Measurements from ENCODE around the gene TMEM51. TPM values are rescaled to one million over a fixed set of nuclear protein-coding genes. Genes with fewer than 3 reads are reported as not detected.

TMEM51 gene
- total RNA-seq, 1 experiment from 2014 or later, result 21.4 TPM

DNA sequence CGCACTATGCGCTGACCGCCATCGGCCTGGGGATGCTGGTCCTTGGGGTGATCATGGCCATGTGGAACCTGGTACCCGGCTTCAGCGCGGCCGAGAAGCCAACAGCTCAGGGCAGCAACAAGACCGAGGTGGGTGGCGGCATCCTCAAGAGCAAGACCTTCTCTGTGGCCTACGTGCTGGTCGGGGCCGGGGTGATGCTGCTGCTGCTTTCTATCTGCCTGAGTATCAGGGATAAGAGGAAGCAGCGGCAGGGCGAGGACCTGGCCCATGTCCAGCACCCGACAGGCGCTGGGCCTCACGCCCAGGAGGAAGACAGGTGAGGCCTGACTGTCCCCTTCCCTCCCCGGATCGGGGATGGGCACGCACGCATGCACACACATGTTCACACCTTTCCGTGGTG is 61.6 kb downstream of the TMEM51 start:
- Histone ChIP-seq H3K27ac (no peak overlapping the region), H3K27me3 (no peaks in the 10 kb centered on the region), H3K36me3 (peaks cover 16% of the 10 kb centered on the region), H3K4me3 (no peak overlapping the region), H3K4me1 (peaks cover 8% of the 10 kb centered on the region; the same call in 1 of the 2 replicates), H3K9me3 (replicated peaks) (0 out of 2 replicates have a peak, but pooled peaks cover 3% of the 10 kb centered on the region)
- DNase-seq, result no peak

DNA sequence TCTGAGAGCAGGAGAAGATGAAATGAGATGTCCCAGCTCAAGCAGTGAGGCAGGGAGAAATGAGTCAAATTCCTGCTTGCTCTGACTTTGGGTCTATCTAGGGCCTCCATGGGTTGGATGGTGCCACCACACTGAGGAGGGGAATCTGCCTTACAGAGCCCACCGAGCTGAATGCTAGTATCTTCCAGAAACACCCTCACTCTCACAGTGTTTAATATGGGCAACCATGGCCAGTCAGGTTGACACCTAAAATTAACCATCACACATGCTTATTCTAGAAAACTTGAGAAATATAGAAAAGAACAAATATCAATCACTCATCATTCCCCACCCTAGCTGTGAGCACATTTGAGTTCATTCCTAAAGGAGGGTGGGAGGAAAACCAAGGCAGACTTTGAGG is 64.1 kb downstream of the TMEM51 start:
- H3K4me1 ChIP-seq, result peaks cover 5% of the 10 kb centered on the region; the same call in 1 of the 2 replicates
- H3K36me3 ChIP-seq, result peaks cover 16% of the 10 kb centered on the region; the same call in 1 of the 2 replicates
- no peak for DNase-seq
- H3K9me3 ChIP-seq (replicated peaks), result 0 out of 2 replicates have a peak, but pooled peaks cover 3% of the 10 kb centered on the region
- H3K4me3 ChIP-seq, result no peak overlapping the region
- H3K27ac ChIP-seq, result no peak overlapping the region
- H3K27me3 ChIP-seq, result no peaks in the 10 kb centered on the region

DNA sequence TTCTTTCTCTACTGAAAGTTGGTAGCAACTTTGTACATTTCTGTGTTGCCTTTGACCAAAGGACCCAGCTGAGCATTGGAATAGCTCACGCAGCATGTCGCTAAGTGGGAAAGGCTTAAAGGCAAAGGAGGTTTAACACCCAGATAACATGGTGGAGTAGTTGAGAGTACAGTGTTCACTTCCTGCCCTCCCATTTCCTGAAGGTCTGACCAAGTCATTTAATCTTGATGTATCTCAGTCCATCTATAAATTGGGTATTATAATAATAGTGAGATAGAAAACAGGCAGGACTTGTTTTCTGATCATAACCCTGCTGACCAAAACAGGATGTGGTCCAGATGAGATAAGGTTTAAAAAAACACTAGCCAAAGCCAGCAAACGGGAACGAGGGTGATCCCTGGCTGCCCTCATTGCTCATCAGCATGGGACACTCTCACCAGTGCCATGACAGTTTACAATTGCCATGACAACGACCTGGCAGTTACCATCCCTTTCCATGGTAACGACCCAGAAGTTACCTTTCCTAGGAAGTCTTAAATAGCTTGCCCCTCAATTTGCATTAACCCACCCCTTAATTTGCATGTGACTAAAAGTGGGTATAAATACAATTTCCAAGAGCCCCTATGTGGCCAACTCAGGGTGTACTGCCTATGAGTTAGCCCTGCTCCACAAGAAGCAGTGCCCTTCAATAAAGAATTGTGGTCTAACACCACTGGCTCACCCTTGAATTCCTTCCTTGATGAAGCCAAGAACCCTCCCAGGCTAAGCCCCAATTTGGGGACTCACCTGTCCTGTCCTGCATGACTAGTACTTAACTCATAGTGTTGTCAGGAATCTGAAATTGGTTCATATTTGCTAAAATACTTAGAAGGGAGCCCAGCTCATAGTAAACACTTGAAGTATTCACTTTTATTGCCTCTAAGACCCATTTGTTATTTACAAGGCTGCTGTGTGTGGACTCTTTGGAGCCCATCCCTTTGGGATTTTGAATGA is 65.0 kb downstream of the TMEM51 start:
- 0 out of 2 replicates have a peak, but pooled peaks cover 3% of the 10 kb centered on the region for H3K9me3 ChIP-seq (replicated peaks)
- no peak for DNase-seq
- no peaks in the 10 kb centered on the region for H3K4me1 ChIP-seq
- no peak overlapping the region for H3K27ac ChIP-seq
- H3K27me3 ChIP-seq, result no peaks in the 10 kb centered on the region
- H3K36me3 ChIP-seq, result peaks cover 16% of the 10 kb centered on the region; the same call in 1 of the 2 replicates
- no peak overlapping the region for H3K4me3 ChIP-seq

DNA sequence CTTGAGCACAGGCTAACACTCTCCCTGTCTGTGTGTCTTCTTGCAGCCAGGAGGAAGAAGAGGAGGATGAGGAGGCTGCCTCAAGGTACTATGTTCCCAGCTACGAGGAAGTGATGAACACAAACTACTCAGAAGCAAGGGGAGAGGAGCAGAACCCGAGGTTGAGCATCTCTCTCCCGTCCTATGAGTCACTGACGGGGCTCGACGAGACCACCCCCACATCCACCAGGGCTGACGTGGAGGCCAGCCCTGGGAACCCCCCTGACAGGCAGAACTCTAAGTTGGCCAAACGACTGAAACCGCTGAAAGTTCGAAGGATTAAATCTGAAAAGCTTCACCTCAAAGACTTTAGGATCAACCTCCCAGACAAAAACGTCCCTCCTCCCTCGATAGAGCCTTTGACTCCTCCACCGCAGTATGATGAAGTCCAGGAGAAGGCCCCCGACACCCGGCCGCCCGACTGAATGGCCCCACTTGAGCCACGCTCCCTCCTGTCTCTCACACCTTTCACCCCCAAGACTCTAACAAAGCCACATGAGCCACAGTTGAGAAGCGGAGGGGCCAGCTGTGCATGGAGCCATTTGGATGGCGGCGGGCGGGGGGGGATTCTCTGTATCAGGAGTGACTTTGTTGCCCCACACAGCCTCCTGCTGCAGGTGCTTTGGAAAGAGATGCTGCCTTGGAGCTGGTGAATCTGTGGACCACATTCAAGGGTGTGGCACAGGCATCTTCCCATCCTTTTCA is 65.9 kb downstream of the TMEM51 start:
- Histone ChIP-seq H3K4me1 (no peaks in the 10 kb centered on the region), H3K4me3 (no peak overlapping the region), H3K9me3 (replicated peaks) (0 out of 2 replicates have a peak, but pooled peaks cover 3% of the 10 kb centered on the region), H3K27ac (no peak overlapping the region), H3K36me3 (peaks cover 16% of the 10 kb centered on the region; the same call in 1 of the 2 replicates), H3K27me3 (no peaks in the 10 kb centered on the region)
- no peak for DNase-seq

DNA sequence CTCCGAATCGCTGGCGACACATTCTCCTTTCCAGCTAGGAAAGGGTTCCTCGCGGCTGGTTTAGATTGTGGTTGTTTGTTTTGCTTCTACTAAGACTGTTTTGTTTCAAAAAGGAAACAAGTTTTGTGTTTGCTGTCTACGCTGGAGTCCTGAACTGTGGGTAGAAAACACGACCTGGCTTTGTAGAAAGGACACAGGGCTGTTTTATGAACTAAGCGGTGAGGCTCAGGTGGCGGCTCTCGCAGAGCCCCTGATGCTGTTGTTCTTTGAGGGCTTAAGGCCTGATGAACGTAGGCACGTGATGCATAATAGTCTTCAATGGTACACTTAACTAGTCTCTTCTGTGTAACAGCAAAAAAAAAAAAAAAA is 66.5 kb downstream of the TMEM51 start:
- H3K36me3 ChIP-seq, result peaks cover 16% of the 10 kb centered on the region; the same call in 1 of the 2 replicates
- H3K27ac ChIP-seq, result no peak overlapping the region
- no peak overlapping the region for H3K4me3 ChIP-seq
- no peaks in the 10 kb centered on the region for H3K4me1 ChIP-seq
- no peaks in the 10 kb centered on the region for H3K27me3 ChIP-seq
- 0 out of 2 replicates have a peak, but pooled peaks cover 3% of the 10 kb centered on the region for H3K9me3 ChIP-seq (replicated peaks)
- no peak for DNase-seq

DNA sequence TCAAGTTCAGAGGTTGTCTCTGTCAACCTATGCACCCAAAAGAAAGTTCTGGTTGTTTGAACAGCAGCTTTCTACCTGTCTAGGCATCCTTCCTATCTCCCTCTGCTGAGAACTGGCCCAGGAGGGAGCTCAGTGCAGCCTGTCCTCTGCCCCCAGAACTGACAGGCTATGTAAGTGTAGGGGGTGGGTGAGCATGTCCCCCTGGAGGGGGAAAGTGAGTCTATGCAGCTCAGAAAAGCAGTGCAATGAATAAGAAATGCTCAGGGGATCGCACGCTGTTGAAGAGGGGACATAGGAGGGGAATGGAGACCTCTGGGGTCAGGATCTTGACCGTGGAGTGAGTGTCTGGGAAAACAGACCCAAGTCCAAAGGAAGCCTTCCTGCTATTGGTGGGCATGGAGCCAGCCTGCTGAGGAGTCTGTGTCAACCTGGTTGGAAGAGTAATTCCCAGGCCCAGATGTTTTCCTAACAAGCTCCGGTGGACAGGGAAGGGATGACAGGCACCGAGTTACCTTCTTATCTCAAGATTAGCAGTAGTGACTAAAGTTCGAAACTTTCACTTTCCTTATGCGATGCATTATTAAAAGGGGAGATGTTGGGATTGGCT is 67.4 kb downstream of the TMEM51 start:
- H3K4me1 ChIP-seq, result no peaks in the 10 kb centered on the region
- H3K9me3 ChIP-seq (replicated peaks), result 0 out of 2 replicates have a peak, but pooled peaks cover 3% of the 10 kb centered on the region
- H3K27me3 ChIP-seq, result no peaks in the 10 kb centered on the region
- DNase-seq, result no peak
- H3K27ac ChIP-seq, result no peak overlapping the region
- H3K36me3 ChIP-seq, result peaks cover 16% of the 10 kb centered on the region; the same call in 1 of the 2 replicates
- H3K4me3 ChIP-seq, result no peak overlapping the region

DNA sequence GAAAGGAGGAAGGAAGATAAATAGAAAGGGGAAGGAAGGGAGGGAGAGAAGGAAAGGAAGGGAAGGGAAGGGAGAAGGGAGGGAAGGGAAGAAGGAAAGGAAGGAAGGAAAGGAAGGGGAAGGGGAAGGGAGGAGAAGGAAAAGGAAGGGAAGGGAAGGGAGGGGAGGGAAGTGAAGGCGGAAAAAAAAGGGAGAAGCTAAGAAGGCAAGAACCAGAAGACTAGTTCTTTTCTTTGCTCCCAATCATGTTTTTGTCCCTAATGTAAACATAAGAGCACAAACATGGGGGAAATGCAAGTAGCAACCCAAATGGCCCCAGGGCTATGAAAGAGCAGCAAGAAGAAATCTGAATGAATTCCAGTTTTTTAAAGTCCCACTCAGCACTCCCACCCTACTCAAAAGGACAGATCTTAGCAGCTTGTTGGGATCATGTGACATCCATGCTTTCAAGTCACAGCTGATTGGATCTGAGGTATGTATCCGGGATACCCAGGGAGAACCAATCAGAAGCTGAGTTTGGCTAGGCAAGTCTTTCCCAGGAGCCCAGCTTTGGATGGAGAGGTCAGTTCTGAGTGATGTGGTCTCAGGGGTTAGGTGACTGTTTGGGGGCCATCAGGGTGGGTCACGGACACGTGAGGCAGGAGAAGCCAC is 69.2 kb downstream of the TMEM51 start:
- H3K4me1 ChIP-seq, result no peaks in the 10 kb centered on the region
- H3K27me3 ChIP-seq, result no peaks in the 10 kb centered on the region
- peaks cover 16% of the 10 kb centered on the region; the same call in 1 of the 2 replicates for H3K36me3 ChIP-seq
- no peak overlapping the region for H3K4me3 ChIP-seq
- no peak for DNase-seq
- H3K27ac ChIP-seq, result no peak overlapping the region
- H3K9me3 ChIP-seq (replicated peaks), result 0 out of 2 replicates have a peak, but pooled peaks cover 3% of the 10 kb centered on the region

DNA sequence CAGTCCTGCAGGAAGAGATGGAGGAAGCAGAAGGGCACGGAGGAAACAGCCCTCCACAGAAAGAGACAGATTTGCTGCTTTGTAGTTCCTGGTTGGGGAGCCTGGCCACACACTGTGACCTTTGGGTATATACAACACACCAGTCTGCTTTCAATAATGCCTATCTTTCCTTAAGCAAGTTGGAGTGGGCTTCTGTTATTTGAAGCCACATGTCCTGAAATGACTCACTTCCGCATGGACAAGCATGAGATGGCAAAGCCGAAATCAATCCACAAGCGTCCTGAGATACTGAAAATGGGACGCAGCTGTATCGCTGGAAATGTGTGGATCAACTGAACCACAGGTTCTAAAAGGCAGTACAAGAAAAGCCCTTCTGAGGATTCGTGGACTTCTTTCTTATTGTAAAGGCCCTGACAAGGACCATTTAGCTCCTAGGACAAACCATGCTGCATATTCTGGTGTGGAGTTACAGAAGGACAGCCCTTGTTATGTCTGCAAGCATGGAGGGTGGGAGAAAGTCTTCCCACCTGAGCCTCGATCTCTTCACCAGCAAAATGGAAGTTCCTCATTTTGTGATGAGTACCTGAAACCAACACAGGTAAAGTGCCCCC is 70.8 kb downstream of the TMEM51 start:
- no peak for DNase-seq

DNA sequence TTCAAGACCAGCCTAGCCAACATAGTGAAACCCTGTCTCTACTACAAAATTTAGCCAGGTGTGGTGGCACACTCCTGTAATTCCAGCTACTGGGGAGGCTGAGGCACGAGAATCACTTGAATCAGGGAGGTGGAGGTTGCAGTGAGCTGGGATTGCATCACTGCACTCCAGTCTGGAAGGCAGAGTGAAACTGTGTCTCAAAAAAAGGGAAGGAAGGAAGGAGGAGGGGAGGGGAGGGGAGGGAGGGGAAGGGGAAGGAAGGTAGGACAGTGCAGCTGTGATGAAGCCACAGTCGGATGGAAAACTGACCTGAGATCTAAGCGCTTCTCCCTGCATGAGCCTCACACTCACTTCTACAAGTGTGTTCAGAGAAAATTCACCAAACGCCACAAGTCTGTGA is 71.4 kb downstream of the TMEM51 start:
- H3K4me3 ChIP-seq, result no peak overlapping the region
- H3K36me3 ChIP-seq, result 0 out of 2 replicates have a peak, but pooled peaks cover under 1% of the 10 kb centered on the region
- H3K9me3 ChIP-seq (replicated peaks), result no peaks in the 10 kb centered on the region
- no peaks in the 10 kb centered on the region for H3K4me1 ChIP-seq
- no peak overlapping the region for H3K27ac ChIP-seq
- H3K27me3 ChIP-seq, result 0 out of 2 replicates have a peak, but pooled peaks cover 4% of the 10 kb centered on the region
- no peak for DNase-seq

More for the DNA sequence above, 70.8 kb downstream of the TMEM51 start:
- Histone ChIP-seq H3K4me3 (no peak overlapping the region), H3K4me1 (no peaks in the 10 kb centered on the region), H3K27ac (no peak overlapping the region), H3K36me3 (peaks cover 6% of the 10 kb centered on the region; the same call in 1 of the 2 replicates), H3K27me3 (0 out of 2 replicates have a peak, but pooled peaks cover 4% of the 10 kb centered on the region), H3K9me3 (replicated peaks) (no peaks in the 10 kb centered on the region)

DNA sequence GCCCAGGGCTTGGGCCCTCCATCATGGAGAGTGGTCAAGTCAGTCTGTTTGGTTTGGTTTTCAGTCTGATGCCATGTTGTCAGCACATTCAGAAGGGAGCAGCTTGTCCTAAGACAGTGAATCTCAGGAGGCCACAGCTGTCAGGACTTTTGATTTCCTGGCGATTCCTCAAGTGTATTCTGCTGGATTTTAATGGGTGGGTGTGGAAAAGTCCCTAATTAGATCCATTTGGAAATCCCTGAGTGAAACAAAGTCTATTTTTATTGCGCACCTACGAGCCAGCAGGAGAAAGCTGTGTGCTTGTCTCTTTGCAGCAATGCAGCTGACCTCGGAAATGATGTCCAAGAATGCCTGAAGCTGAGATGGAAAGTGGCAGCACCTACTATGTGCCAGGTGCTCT is 71.9 kb downstream of the TMEM51 start:
- H3K9me3 ChIP-seq (replicated peaks), result no peaks in the 10 kb centered on the region
- H3K27ac ChIP-seq, result no peak overlapping the region
- 0 out of 2 replicates have a peak, but pooled peaks cover 4% of the 10 kb centered on the region for H3K27me3 ChIP-seq
- no peaks in the 10 kb centered on the region for H3K36me3 ChIP-seq
- no peaks in the 10 kb centered on the region for H3K4me1 ChIP-seq
- DNase-seq, result no peak
- no peak overlapping the region for H3K4me3 ChIP-seq

DNA sequence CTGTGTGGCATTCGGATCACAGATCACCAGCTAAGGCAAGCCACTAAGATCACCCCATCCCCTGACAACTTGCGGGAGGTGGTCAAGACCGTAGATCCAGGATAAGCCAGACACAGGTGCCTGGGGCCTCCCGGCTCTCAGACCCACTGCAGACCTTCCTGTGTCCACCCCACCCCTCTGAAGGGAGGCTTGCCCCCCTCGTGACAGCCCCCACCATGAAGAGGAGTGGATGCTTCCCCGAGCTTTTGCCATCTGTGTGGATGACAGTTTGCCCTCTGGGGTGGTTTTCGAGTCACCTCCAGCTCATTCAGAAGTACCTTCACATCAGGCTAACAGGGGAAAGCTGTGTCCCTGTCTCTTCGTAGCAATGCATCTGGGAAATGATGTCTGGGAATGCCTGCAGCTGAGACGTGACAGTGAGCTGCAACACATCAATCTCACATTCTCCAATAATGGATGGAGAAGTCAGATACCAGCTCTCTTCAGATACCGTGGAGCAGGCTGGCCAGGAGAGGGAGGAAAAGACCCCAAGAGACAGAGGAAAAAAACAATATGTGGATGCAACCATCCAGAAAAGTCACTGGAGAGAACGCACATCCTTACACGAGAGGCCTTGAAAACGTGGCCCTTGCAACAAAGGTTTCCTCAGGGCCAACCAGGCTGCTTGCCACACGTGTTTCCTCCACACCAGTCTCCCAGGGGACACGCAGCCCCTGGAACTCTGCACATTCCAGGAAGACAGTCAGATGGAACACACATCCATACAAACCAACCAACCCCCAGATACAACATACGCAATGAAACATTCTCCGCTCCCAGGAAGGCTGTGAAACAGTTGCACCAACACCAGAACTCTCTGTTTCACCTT is 73.1 kb downstream of the TMEM51 start:
- no peak overlapping the region for H3K4me3 ChIP-seq
- no peaks in the 10 kb centered on the region for H3K9me3 ChIP-seq (replicated peaks)
- no peak for DNase-seq
- H3K4me1 ChIP-seq, result no peaks in the 10 kb centered on the region
- H3K27ac ChIP-seq, result no peak overlapping the region
- H3K36me3 ChIP-seq, result no peaks in the 10 kb centered on the region
- H3K27me3 ChIP-seq, result 0 out of 2 replicates have a peak, but pooled peaks cover 4% of the 10 kb centered on the region

DNA sequence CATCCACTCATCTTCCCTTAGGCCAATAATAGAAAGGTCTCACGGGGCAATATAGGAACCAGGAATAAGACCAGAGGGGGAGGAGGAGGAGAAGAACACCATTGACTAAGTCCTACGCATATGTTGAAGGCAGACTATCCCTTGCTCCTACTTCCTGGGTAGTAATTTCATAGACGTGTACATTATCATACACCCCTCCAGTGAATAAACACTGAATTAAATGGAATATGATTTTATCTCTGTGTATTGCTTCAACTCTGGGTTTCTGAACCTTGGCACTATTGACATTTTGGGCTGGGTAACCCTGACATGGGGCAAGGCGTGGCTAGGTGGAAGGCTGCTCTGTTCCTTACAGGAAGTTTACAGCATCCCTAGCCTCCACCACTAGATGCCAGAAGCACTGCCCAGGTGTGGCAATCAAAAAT is 76.2 kb downstream of the TMEM51 start:
- no peak for DNase-seq
- H3K27me3 ChIP-seq, result 0 out of 2 replicates have a peak, but pooled peaks cover 4% of the 10 kb centered on the region
- no peak overlapping the region for H3K27ac ChIP-seq
- H3K4me3 ChIP-seq, result no peak overlapping the region
- H3K4me1 ChIP-seq, result no peaks in the 10 kb centered on the region
- H3K9me3 ChIP-seq (replicated peaks), result peaks cover 4% of the 10 kb centered on the region; the same call in 1 of the 2 replicates
- no peaks in the 10 kb centered on the region for H3K36me3 ChIP-seq
